RWPE2 (cell line): ENCODE results near the gene GSK3B.
A peak's percentile ranks its signal among the peaks of the same experiment; 100 is the strongest.
"Not testable (repeated sequence)": the region's sequence is repeated elsewhere in the genome, so short reads cannot be mapped to it uniquely, and the experiment has no call there.

Experiments
- ATAC-seq: fragments of 200-7000 bp; cut with Tn5 transposase; 3 replicates; pipeline ENCODE4 v1.9.1; 2021; ENCODE audit warnings: low read depth
- DNase-seq: peaks from one replicate; pipeline ENCODE4 v3.0.0-alpha.2; 2020; ENCODE audit warnings: low spot score
- H3K27ac ChIP-seq: fragments of 450-650 bp; 2 replicates; pipeline ENCODE4 v1.5.1; 2017; ENCODE audit warnings: mild to moderate bottlenecking; ENCODE audit not compliant: poor library complexity, severe bottlenecking
- H3K27me3 ChIP-seq: fragments of 250-450 bp; sonication (Bioruptor Pico); 2 replicates; pipeline ENCODE4 v1.5.1; 2021; ENCODE audit warnings: mild to moderate bottlenecking, moderate library complexity; ENCODE audit not compliant: insufficient read depth, poor library complexity, severe bottlenecking
- H3K36me3 ChIP-seq: fragments of 250-450 bp; sonication (Bioruptor Pico); 2 replicates; pipeline ENCODE4 v1.5.1; 2020; ENCODE audit warnings: low read depth, mild to moderate bottlenecking, moderate library complexity
- H3K4me1 ChIP-seq: fragments of 250-450 bp; sonication (Bioruptor Pico); 2 replicates; pipeline ENCODE4 v1.5.1; 2021; ENCODE audit warnings: mild to moderate bottlenecking, moderate library complexity; ENCODE audit not compliant: insufficient read depth, poor library complexity, severe bottlenecking
- H3K4me3 ChIP-seq: fragments of 250-450 bp; sonication (Bioruptor Pico); 2 replicates; pipeline ENCODE4 v1.5.1; 2021; ENCODE audit warnings: mild to moderate bottlenecking, moderate library complexity; ENCODE audit not compliant: severe bottlenecking
- H3K9me3 ChIP-seq: fragments of 250-450 bp; sonication (Bioruptor Pico); 2 replicates; pipeline ENCODE4 v1.5.1; 2021; ENCODE audit warnings: mild to moderate bottlenecking, moderate library complexity; ENCODE audit not compliant: severe bottlenecking
- TF ChIP-seq, protein P1 (sequence below): fragments of 450-650 bp; IDR thresholded peaks from one replicate; pipeline ENCODE4 v1.5.1; 2017; ENCODE audit warnings: mild to moderate bottlenecking, moderate library complexity; ENCODE audit not compliant: poor library complexity, severe bottlenecking

Gene GSK3B

GRCh38 chr3:120052677-120053076, 41.6 kb downstream of the GSK3B start:
- TF ChIP-seq, protein P1, sequence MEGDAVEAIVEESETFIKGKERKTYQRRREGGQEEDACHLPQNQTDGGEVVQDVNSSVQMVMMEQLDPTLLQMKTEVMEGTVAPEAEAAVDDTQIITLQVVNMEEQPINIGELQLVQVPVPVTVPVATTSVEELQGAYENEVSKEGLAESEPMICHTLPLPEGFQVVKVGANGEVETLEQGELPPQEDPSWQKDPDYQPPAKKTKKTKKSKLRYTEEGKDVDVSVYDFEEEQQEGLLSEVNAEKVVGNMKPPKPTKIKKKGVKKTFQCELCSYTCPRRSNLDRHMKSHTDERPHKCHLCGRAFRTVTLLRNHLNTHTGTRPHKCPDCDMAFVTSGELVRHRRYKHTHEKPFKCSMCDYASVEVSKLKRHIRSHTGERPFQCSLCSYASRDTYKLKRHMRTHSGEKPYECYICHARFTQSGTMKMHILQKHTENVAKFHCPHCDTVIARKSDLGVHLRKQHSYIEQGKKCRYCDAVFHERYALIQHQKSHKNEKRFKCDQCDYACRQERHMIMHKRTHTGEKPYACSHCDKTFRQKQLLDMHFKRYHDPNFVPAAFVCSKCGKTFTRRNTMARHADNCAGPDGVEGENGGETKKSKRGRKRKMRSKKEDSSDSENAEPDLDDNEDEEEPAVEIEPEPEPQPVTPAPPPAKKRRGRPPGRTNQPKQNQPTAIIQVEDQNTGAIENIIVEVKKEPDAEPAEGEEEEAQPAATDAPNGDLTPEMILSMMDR: no peak
- no peak for ATAC-seq
- peaks cover 15% of the 10 kb centered on the region for H3K4me1 ChIP-seq
- H3K27ac ChIP-seq: peak overlapping the region; percentile 32
- H3K27me3 ChIP-seq: no peaks in the 10 kb centered on the region
- H3K4me3 ChIP-seq: no peak overlapping the region
- H3K9me3 ChIP-seq: no peaks in the 10 kb centered on the region
- DNase-seq: no peak
- H3K36me3 ChIP-seq: peaks cover 47% of the 10 kb centered on the region

DNA sequence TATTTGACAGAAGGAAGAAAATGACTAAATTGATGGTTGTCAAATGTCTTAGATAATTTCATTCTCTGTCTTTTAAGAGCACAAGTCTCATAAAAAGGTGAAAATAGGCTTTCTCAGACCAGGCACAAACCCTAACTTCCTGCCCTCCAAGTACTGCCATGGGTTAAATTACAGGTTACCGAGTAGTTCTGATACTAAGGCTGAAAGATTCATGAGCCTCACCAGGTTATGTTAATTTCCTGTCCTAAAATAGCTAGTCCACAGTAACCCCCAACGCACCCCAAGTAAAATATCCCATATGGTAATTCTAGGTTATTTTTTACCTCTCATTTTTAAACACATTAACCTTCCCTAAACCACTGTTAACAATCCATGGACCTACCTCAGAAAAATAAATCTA, 42.0 kb downstream of the GSK3B start:
- DNase-seq (no peak), ATAC-seq (peak; percentile 43; the same call in 2 of the 3 replicates)

GRCh38 chr3:120051570-120051969, 42.7 kb downstream of the GSK3B start:
- H3K9me3 ChIP-seq, H3K27me3 ChIP-seq, H3K4me3 ChIP-seq, DNase-seq, ATAC-seq: not testable (repeated sequence)
- peaks cover 15% of the 10 kb centered on the region for H3K4me1 ChIP-seq
- H3K27ac ChIP-seq: peak overlapping the region; percentile 32
- peaks cover 46% of the 10 kb centered on the region for H3K36me3 ChIP-seq

More for the DNA sequence above, 42.0 kb downstream of the GSK3B start:
- Histone ChIP-seq H3K9me3 (no peaks in the 10 kb centered on the region), H3K4me1 (peaks cover 15% of the 10 kb centered on the region), H3K36me3 (peaks cover 45% of the 10 kb centered on the region), H3K27ac (peak overlapping the region; percentile 32), H3K27me3 (no peaks in the 10 kb centered on the region), H3K4me3 (no peak overlapping the region)
- TF ChIP-seq, protein P1: no peak

GRCh38 chr3:120049881-120050539, 44.2 kb downstream of the GSK3B start:
- ATAC-seq (no peak), DNase-seq (no peak)
- no peak overlapping the region for H3K4me3 ChIP-seq
- H3K9me3 ChIP-seq: peaks cover 3% of the 10 kb centered on the region
- no peak overlapping the region for H3K27ac ChIP-seq
- H3K36me3 ChIP-seq: peaks cover 46% of the 10 kb centered on the region
- no peaks in the 10 kb centered on the region for H3K27me3 ChIP-seq
- peaks cover 15% of the 10 kb centered on the region for H3K4me1 ChIP-seq
- TF ChIP-seq, protein P1: no peak

- Histone ChIP-seq H3K27ac (no peak overlapping the region), H3K9me3 (peaks cover 3% of the 10 kb centered on the region), H3K27me3 (no peaks in the 10 kb centered on the region), H3K36me3 (peaks cover 44% of the 10 kb centered on the region), H3K4me1 (peaks cover 15% of the 10 kb centered on the region), H3K4me3 (no peak overlapping the region)
- TF ChIP-seq, protein P1: no peak
- no peak for DNase-seq
- ATAC-seq: no peak
These were observed 45.2 kb downstream of the GSK3B start for GRCh38 chr3:120049072-120049471.
